ENCODE measurements around the gene BRPF1.

Gene BRPF1

DNA sequence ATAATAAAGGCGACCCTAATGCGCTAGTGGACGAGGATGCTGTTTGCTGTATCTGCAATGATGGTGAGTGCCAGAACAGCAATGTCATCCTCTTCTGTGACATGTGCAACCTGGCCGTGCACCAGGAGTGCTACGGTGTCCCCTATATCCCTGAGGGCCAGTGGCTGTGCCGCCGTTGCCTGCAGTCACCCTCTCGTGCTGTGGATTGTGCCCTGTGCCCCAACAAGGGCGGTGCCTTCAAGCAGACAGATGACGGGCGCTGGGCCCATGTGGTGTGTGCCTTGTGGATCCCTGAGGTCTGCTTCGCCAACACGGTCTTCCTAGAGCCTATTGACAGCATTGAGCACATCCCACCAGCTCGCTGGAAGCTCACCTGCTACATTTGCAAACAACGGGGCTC, 7.6 kb downstream of the BRPF1 start:
- DNase-seq, result no peak

DNA sequence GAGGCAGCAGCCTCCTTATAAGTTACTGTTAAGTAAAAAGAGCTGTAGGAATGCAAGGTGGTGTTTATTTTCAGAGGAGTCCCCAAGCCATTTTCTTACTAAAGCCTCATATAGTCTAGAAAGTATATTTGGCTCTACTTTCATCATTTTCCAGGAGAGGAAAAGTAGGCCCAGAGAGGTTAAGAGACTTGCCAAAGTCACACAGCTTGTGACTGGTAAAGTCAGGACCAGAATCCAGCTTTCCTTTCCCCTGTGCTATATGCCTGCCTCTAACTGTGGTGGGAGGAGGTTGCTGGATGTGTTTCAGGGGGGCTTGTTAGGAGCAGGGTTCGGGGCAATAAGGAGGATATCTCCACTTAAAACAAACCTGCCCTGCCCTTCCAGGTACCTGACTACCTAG, 11.0 kb downstream of the BRPF1 start:
- no peak for DNase-seq

DNA sequence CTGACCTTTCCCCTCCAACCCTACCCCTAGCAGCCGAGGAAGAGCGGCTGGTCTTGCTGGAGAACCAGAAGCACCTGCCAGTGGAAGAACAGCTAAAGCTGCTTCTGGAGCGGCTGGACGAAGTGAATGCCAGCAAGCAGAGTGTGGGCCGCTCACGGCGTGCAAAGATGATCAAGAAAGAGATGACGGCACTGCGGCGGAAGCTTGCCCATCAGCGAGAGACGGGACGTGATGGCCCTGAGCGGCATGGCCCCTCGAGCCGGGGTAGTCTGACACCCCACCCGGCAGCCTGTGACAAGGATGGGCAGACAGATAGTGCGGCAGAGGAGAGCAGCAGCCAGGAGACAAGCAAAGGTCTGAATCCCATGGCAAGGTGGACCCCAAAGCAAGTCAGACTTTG, 12.0 kb downstream of the BRPF1 start:
- DNase-seq, result no peak

DNA sequence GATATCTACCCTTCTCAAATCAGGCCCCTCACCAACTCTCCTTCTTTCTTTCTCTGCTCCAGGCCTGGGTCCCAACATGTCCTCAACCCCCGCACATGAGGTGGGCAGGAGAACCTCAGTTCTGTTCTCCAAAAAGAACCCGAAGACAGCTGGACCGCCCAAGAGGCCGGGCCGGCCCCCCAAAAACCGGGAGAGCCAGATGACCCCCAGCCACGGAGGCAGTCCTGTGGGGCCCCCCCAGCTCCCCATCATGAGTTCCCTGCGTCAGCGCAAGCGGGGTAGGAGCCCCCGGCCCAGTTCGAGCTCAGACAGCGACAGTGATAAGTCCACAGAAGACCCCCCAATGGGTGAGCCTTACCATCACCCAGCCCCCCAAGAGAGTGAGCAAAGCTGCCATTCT, 12.6 kb downstream of the BRPF1 start:
- DNase-seq, result no peak

DNA sequence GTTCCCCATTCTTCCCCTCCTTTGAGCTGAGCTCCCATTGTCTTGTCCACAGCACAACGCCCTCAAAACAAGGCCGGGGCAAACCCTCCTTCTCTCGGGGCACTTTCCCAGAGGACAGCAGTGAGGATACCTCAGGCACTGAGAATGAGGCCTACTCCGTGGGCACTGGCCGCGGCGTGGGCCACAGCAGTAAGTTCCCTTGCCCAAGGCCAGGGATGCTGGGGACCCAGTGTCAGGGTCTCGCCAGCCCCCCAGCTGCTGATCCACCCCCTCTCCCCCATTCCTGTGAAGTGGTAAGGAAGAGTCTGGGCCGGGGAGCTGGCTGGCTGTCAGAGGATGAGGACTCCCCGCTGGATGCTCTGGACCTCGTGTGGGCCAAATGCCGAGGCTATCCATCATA, 14.0 kb downstream of the BRPF1 start:
- no peak for DNase-seq

DNA sequence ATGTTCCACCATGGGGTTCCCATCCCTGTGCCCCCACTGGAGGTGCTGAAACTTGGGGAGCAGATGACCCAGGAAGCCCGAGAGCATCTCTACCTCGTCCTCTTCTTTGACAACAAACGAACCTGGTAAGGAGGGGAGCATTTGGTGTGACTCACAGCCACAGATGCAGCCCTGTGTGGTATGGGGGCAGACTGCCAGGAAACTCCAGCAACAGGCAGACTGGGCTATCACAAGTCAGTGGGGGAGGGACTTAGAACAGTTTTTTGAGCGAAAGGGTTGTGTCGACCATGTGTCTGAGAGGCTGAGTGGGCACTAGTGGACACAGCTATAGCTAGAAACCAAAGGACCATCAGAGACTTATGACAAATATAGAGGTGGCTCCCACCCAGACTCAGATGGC, 14.8 kb downstream of the BRPF1 start:
- no peak for DNase-seq

DNA sequence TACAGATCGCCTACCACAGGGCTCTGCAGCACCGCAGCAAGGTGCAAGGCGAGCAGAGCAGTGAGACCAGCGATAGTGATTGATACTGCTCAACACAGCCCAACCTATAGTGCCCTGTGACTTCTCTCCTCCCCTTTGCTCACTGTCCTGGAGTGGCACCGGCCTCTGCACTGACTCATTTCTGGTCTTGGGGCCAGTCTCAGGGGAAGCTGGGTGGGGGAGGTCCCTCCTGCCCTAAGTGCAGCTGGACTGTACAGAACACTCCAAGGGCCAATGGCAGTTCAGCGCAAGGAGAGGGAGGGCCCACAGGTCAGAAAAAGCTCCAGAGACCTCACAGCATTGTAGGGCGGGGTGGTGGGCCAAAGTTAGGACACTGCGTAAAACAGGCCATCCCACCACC, 15.7 kb downstream of the BRPF1 start:
- DNase-seq, result peak; percentile 63

DNA sequence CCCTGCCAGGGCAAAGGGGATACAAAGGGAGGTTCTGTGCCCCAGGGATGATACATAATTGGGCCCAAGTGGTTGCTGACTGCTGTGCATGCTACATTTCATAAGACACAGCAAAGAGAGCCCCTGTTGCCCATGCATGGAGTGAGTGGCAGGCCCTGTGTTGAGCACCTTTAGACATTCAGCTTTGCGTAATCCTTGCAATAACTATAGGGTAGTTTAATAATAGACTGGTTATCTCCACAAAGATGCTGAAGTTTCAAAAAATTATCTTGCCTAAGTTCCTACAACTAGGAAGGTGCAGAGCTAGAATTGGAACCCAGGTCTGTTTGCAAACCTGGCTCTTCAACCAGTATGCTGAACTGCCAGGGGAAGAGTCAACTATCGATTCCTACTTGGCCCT, 16.5 kb downstream of the BRPF1 start:
- DNase-seq, result no peak

DNA sequence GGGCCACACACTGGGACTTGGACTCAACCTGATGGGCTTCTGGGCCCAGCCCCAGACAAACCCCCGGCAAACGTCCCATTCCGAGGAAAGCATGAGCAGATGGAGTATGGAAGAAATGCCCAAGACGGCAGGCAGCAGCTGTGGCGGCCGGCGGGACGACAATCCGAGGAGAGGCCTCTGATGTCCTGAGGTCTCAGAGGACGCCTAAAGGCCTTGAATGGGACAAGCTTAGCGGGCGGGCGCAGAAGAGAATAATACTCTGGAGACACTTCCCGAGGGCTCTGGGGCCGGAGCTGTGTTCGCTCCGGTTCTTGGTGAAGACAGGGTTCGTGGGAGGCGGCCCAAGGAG, 17.7 kb downstream of the BRPF1 start:
- DNase-seq, result no peak

DNA sequence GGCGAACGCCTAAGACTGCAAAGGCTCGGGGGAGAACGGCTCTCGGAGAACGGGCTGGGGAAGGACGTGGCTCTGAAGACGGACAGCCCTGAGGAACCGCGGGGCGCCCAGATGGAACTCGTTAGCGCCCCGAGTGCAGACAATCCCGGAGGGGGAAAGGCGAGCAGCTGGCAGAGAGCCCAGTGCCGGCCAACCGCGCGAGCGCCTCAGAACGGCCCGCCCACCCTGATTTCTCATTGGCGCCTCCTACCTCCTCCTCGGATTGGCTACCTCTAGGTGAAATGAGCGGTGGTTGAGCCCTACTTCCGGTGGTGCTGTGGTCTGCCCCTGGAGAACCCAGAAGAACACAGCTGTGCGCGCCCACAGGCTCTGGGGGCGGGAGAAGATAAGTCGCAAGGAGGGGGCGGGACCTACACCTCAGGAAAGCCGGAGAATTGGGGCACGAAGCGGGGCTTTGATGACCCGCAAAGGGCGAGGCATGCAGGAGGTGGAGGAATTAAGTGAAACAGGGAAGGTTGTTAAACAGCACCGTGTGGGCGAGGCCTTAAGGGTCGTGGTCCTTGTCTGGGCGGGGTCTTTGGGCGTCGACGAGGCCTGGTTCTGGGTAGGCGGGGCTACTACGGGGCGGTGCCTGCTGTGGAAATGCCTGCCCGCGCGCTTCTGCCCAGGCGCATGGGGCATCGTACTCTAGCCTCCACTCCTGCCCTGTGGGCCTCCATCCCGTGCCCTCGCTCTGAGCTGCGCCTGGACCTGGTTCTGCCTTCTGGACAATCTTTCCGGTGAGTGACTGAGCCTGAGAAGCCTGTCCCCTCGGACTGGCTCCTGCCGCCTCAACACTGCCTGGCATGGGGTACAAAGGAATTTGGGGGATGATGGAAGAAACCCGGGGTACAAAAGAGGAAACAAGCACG, 18.4 kb downstream of the BRPF1 start, which contains the start of gene OGG1:
Gene OGG1, plus strand, starts transcription at position 308 of the 911 bp plus-strand sequence. Its CDS starts 335 bp downstream, at position 643.
- DNase-seq, result peak; percentile 99

DNA sequence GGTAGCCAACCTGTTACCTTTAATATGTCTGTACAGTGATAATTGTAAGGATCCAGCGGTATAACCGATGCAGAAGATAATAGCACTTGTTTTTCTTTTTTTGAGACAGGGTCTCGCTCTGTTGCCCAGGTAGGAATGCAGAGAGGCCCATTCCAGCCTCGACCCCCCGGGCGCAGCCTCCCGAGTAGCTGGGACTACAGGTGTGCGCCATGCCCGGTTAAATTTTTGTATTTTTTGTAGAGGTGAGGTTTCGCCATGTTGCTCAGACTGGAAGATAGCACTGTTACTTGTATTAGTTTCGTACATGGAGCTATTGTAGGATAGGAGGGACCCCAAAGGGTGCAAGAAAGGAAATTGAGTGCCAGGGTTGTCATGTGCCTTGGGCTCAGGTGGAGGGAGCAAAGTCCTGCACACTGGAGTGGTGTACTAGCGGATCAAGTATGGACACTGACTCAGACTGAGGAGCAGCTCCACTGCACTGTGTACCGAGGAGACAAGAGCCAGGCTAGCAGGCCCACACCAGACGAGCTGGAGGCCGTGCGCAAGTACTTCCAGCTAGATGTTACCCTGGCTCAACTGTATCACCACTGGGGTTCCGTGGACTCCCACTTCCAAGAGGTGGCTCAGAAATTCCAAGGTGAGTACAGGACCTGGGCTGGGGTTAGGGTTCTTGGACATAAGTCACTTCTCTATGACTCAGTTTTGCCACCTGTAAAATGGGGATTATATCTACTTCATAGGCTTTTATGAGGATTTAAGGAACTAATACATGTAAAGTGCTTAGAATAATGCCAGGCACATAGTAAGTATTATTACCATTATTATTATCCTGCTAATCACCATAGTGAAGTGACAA, 19.2 kb downstream of the BRPF1 start:
- DNase-seq, result no peak

DNA sequence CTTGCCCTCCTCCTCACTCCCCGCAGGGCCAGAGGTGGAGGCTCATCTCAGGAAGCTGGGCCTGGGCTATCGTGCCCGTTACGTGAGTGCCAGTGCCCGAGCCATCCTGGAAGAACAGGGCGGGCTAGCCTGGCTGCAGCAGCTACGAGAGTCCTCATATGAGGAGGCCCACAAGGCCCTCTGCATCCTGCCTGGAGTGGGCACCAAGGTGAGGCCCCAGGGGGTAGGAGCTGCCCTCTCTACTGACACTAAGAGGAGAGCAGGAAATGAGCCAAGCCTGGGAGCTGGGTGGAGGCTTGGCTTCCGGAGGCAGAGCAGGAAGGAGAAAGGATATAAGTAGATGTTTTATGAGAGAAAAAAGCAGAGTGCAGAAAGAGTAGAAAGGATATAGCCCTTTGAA, 23.1 kb downstream of the BRPF1 start:
- no peak for DNase-seq

DNA sequence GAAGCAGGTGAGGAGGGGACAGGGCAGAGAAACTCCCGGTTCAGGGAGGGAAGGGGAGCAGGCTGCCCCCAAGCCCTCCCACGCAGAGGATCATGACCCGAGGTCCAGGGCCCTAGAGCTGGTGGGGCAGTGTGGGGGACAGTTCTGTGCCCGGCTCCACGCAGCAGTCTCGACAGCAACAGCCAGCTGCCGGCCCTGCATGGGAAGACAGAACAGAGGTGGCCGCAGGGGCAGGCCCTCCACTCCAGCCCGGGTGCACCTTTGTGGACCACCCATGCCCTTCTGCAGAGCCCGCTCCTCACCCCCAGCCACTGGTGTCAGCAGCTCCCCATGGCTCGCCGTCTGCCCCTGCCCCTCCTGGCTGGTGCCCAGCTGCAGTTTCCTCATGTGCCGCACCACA, 25.9 kb downstream of the BRPF1 start:
- no peak for DNase-seq

DNA sequence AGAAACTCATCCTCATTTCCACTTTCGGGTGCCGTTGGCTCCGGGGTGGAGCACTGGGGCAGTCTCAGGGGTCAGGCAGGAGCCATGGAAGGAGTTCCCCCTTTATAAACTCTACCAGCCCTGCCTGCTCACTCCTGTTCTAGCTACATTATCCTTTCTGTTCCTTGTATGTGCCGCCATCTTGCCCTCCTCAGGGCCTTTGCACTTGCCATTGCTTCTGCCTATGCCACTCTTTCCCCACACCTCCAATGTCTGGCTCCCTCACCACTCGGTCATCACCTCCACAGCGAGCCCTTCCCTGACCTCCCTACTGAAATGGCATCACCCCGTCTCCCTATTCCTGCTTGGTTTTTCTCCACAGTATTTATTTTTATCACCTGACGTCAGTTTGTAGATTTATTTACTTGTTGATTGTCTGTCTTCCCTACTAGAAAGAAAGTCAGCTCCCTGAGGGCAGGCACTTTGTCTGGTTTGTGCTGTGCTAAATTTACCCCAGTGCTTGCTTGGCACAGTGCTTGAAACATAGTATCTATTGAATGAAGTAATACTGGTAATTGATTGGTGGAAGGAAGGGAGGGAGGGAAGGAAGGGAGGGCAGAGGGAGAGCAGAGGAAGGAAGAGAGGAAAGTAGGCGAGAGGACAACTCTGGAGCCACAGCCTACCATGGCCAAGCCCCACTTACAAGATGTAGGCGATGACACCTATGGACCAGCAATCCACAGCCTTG, 29.4 kb downstream of the BRPF1 start:
- no peak for DNase-seq

DNA sequence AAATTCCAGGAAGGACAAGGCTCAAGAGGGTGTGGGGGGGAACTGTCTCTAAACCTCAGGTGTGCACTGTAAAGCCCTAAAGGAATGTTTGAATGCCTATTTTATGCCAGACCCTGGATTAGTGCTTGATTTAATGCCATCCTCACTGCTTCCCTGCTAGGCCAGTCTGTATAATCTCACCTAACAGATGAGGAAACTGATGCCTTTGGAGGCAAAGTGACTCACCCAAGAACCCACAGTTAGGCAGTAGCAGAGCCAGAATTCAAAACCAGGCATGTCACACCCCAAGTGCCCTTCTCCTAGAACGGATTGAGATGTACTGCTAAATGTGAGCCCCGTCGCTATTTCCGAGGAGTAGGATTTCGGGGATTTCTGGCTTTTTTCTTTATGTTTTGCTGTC, 30.4 kb downstream of the BRPF1 start:
- DNase-seq, result no peak

DNA sequence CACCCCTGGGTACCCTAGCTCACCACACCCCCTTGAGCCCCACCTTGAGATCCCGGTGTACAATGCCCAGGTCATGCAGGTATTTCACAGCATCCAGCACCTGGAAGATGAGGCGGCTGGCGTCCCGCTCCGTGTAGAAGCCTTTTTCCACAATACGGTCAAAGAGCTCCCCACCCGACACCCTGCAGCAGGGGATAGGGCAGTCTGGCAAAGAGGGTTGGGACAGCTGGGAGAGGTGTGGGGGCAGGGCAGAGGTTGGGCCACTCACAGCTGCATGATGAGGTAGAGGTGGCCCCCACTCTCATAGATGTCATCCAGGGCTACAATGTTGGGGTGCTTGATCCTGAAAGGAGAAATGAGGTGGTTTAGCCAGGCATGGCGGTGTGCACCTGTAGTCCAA, 31.3 kb downstream of the BRPF1 start:
- no peak for DNase-seq

DNA sequence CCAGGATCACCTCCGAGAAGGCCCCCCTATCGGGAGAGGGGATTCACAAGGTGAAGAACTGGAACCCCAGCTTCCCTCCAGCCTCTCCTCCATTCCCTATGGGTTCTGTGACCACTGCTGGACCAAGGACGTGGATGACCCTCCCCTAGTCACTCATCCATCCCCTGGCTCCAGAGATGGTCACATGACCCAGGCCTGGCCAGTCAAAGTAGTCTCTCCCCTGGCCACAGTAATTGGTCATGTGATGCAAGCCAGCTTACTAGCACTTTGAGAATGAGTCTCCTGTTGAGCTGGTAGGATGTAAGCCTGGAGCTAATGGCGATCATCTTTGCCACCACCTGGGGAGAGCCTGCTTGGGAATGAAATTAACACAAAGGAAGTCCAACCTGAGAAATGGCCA, 34.3 kb downstream of the BRPF1 start:
- peak; percentile 73 for DNase-seq

DNA sequence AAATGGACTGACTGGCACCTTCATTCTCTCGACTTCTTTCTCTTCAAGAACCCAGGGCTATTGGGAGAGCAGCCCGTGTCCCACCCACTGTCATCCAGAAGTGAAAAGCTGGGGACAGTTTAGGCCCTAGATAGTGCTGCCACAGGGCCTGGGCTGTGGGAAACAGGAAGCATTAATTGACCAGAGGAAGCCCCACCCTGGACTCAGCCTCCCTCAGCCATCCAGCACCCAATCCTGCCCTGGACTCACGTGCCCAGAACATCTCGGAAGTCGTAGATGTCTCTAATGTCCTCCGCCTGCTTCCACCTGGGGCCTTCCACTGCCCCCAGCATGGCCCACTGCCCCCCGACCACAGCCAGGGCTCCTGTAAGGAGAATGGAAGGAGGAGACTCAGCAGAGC, 35.9 kb downstream of the BRPF1 start:
- no peak for DNase-seq

DNA sequence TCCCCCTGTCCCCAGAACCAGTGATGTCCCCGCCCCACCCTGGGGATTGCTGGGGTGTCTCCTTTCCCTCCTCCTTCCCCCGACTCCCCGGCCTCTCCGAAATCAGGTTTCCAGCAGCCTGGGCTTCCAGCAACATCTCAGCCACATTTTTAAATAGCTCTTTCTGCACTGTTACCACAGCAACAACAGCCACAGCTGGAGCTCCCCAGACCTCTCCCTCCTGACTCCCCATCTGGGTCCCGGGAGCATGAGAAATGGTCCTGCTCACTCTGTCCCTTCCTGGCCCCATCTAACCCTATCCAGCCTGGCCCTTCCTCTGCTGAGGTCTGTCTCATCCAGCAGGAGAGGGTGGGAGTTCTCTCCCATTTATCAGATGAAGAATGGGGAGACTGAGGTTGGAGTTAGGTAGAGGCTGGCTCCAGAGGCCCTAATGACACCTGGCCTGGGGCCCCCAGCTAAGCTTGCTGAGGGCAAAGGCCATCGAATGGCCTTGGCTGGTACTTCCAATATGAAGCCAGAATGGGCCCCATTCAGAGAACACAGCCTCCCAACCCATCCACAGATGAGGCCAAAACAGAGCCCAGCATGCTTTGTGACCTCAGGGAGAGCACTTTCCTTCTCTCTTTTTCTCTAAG, 36.7 kb downstream of the BRPF1 start:
- no peak for DNase-seq

DNA sequence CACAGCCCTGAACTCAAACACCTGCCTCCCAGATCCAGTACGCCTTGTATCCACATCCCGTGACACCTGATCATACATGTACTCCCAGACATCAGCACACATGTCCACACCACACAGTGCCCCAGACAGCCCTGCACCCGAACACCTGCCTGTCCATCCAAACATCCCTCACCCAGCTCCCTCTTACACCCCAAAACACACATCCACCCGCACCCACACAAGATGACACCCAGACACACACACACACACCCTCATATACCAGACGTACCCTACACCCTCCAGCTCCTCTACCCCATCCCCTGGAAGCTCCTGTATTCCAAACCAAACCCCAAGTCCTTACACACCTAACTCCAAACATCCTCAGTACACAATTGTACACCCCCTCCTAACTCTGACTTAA, 37.5 kb downstream of the BRPF1 start:
- DNase-seq, result no peak

DNA sequence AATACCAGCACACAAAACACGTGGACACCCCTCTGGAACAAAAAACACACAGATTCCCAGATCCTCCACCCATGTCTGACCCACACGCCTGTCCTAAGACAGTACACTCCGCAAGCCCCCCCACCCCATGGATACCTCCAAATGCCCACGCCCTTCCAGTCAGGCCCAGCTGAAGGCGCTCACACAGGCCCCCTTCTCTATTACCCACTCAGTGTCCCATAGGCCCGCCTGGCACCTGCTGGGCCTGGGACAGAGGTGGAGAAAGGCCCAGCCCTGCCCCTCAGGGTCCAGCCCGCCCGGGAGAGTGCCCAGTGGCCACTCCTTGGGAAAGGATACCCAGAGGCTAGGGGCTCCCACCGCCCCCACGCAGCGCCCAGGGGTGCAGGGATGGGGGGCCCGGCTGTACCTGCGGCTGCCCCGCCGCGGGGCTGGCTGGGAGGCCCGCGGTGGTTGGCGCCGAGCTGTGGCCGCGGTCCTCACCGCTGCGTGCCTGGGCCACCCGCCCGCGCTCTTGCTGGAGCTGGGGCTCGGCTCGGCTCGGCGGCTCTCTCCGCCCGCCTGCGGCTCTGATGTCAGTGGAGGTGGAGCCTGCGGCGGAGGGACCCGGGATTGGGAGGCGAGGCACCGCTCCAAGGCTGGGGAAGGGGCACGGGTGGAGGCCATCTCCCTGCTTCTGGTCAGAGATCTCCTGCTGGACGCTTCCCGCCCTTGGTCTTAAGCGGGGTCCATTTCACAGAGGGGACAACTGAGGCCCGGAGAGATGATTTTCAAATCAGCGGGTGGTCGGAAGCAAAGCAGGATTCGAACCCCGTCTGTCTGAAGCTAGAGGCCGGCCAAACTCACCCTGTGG, 38.1 kb downstream of the BRPF1 start, which contains the start of gene CAMK1:
Gene CAMK1, minus strand, starts transcription at position 522 of the 850 bp plus-strand sequence. CDS start 2,198 bp downstream, outside the sequence.
- peak; percentile 92 for DNase-seq
